ENCODE data around the gene PHLDB2.

PHLDB2 gene

DNA sequence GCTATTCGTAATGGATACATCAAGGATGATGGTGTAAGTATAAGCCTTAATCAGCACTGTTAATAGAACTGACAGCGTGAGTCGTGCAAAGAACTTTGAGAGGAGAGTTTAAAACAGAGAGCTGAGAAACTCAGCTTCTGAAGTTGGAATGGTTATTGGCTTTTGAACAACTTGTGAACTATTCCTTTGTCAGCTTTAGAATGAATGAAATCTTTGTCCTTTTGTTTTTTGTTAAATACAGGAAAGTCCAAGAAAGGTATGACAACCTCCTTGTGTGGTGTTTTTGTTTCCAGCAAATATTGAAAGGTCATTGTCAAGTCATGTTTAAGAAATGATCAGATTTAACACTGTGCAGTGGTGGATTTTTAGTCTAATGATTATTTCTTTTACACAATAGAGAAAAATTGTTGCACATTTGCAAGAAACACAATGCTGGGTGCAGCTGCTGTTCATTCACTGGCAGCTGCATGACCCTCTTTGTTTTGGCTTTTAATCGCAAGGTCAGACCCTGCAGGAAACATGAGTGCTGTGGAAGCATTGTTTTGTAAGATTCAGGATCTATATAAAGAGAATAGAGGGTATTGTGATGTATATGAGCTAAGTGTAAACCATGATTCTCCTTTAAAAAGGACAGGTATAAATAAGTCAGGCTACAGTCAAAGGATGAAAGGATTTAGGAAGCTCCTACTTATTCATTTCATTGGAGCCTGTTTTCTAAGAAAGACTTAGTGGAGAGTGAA is 98.1 kb downstream of the PHLDB2 start:
- DNase-seq (ENCODE audit: low spot score), result no peak

- DNase-seq (ENCODE audit: low spot score), result peak; percentile 11
Measured at GRCh38 chr3:111961461-111962164, 102.5 kb downstream of the PHLDB2 start.

- DNase-seq (ENCODE audit: low spot score), result no peak
Measured at GRCh38 chr3:111963424-111963823, 104.4 kb downstream of the PHLDB2 start.

DNA sequence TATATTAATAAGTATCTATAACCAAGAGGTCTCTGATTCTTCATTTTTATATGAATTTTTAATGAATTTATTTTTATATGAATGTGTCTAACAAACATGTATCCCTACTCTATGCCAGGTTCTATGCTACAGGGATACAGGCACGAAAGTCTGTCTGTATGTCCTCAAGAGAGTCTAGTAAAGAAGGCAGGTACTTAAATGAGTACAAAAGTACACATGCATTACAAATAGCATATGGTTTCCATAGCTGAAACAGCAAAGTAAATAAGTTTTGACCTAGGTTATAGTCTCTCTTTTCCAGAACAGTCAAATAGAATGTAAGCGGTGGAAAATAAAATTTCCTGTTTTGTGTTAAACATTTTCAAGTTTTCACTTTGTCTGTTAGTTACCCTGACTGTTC is 106.4 kb downstream of the PHLDB2 start:
- DNase-seq (ENCODE audit: low spot score), result no peak

DNA sequence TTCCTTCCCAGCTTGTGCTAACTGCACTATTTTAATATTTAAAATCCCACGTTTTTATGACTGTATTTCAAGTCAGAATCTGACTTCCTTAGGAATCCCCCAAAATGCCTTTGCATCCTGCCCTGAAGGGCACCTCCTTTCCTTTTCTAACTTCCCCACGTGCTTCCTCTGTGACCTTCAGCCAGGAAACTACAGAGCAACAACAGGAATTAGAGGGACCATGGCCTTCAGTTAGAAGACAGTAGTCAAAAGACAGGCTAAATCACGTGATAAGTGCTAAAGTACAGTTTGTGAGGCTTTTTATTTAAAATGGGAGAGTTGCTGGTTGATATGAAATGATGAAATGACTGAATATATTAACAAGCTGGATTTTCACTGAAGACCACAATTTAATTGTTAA is 108.0 kb downstream of the PHLDB2 start:
- no peak for DNase-seq (ENCODE audit: low spot score)

- DNase-seq (ENCODE audit: low spot score), result peak; percentile 77
Measured at GRCh38 chr3:111967651-111968274, 108.7 kb downstream of the PHLDB2 start.

DNA sequence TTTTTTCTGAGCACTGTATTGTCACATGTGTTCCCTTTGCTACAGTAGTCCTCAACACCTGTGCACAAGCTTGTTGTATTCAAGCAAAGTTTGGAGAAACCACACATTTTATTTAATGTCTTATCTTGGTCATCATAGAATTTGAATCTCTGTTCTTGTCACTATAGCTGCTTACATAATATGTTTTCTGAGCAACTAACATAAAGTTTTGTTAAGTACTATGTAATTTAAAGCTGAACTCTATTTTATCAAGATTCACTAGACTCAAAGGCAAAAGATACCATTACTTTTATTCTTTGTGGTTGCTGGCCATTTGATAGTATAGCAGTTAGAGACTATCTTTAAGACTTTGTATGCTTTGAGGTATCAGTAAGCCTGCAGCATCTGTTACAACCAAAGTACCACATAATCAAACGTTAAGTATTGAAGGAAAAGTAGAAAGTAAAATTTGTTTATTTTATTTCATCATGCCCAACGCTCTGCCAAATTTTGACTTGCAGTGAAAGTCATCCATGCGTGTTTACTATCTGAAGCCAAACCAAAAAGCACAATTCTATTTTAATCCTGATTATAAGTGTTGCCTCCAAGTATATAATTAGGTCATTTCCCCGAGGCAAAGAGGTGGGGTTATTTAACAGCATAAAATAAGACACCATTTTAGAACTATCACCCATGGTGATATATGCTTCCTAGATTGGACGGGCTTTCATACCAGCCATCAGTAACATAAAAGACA is 109.4 kb downstream of the PHLDB2 start:
- DNase-seq (ENCODE audit: low spot score), result no peak

GRCh38 chr3:111970376-111970775 is 111.3 kb downstream of the PHLDB2 start:
- DNase-seq (ENCODE audit: low spot score), result no peak

GRCh38 chr3:111971533-111972130 is 112.6 kb downstream of the PHLDB2 start:
- DNase-seq (ENCODE audit: low spot score), result peak; percentile 28

DNA sequence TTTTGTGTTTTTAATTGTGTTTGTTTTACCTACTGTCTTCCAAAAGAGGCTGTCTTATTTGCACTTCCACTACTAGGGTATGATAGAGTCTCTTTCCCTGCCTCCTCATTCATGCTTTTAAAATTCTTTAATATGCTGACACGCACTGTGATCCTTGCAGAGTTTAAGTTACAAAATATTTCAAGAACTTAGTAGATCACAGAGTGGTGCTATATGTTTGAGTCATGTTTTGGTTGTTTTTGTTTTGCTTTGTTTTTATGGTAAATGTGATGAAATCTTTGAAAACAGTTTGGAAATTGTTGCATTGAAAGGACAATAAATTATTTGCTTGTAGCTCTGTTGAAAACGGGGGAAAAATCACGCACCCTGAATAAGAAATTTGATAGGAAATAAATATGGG is 113.8 kb downstream of the PHLDB2 start:
- no peak for DNase-seq (ENCODE audit: low spot score)

GRCh38 chr3:111975131-111975530 is 116.1 kb downstream of the PHLDB2 start:
- DNase-seq (ENCODE audit: low spot score), result no peak

DNA sequence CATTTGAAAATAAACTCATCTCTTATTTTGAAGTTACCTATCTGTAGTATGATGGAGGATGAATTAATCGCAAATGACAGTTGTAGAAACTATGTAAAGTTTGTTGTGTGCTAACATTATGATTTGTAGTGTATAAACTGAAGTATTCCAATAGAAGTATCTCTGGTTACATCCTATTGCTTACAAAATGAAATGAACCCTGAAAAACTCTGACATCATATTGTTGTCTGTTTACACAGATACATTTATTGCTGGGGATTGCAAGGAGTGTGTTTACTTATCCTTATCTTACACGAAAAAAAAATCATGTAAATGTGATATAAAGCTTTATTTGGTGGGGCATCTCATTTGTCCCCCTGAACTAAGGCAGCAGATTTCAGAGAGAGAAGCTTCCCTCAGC is 117.2 kb downstream of the PHLDB2 start:
- no peak for DNase-seq (ENCODE audit: low spot score)

DNA sequence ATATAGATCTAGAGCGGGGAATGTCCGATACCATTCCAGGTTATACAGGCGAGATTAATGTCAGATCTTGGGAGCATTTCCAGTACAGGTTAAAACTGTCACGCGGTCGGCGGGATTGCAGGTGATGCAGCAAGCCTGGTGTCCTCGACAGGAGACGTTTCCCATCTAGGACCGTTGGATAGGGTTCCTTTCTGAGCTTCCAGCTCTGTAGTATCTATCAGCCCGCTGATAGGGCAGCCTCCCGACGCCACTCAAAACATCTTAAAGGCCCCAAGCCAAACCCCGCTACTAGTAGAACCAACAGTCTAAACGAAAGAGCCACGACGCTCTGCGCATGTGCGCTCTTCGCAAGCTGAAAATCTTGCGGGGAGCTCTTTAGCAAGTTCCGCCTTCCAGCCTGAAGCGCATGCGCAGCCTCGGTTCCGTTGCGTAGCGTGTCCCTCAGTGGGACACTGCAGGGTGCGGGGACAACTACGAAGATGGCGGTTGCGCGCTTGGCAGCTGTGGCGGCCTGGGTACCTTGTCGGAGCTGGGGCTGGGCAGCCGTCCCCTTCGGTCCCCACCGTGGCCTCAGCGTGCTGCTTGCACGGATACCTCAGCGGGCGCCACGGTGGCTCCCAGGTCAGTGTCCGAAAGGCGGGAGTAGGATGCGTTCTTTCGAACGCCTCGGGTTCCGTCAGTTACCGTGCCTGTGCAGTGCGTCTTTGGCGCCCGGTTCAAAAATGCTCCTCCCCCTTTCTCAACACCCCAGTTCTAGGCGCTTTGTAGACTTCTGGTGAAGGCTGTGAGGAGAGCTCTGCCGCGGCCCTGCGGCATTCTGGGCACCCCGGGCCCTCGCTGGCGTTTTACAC is 119.7 kb downstream of the PHLDB2 start, which contains the start of gene ABHD10:
Gene ABHD10 (plus strand): TSS at position 444 of the 851 bp plus-strand sequence. CDS start 36 bp downstream, at position 480.
- DNase-seq (ENCODE audit: low spot score), result peak; percentile 100

- DNase-seq (ENCODE audit: low spot score), result no peak
Measured at GRCh38 chr3:111979434-111980038, 120.5 kb downstream of the PHLDB2 start.

GRCh38 chr3:111980716-111981456 is 121.8 kb downstream of the PHLDB2 start:
- DNase-seq (ENCODE audit: low spot score), result no peak

DNA sequence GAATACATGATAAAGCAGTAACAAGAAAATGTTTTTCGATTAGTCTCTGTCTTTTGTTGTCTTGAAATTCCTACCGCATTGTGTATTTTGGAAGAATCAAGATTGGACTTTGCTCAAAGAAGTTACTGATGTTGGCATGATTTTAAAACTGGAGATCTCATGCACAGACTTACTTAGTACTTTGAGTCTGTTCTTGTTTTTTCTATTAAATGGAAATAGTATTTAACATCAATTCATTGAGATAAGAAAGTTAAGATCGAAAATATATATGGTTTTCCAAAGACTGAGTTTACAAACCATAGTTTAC is 122.3 kb downstream of the PHLDB2 start:
- no peak for DNase-seq (ENCODE audit: low spot score)

DNA sequence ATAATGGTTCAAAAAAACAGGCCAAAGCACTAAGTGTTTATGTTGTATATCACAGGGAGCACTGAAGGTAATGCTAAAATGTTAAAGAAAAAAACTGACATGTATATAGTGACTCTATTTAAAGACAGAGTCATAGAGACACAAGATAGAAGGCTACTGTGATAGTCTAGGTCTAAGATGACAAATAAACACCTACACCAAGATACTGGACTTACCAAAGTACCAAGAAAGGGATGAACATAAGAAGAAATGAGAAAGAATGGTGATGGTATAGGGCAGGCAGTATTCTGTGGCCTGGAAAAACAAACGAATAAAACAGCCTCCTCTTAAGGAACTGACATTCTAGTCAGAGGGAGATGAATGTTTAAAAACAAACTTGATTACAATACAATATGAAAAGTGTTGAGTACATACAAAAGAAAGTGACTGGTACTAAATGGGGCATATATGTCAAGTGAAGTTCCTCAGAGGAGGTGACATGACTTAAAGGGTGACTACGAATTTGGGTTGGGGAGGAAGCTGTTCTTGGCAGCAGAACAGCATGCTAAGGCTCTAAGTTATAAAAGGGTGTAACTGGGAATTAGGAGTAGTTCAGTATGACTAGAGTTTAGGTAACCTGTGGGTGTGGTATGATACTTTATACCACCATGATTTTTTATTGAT is 125.7 kb downstream of the PHLDB2 start:
- no peak for DNase-seq (ENCODE audit: low spot score)

GRCh38 chr3:111986800-111987199 is 127.7 kb downstream of the PHLDB2 start:
- DNase-seq (ENCODE audit: low spot score), result no peak

- peak; percentile 57 for DNase-seq (ENCODE audit: low spot score)
Measured at GRCh38 chr3:111989061-111989678, 130.1 kb downstream of the PHLDB2 start.

Data from SK-N-DZ (cell line).